ENCODE results near the gene ARSG. TPM values are rescaled to one million over a fixed set of nuclear protein-coding genes. Genes with fewer than 3 reads are reported as not detected.

Gene ARSG
- total and polyA plus RNA-seq, 2 of the 8 experiments (the other 6 are each of a cell fraction or from before 2014, with no cell fraction given): 3.3 to 4.0 TPM

- TF ChIP-seq CTCF (IDR thresholded peaks at IDR 0.05; ENCODE audit: control extremely low read depth in 1 of 3, insufficient read depth in 1 of 3, low read depth in 1 of 3, low read length in 3 of 3): no peak
- no peak for TF ChIP-seq GTF2F1 (IDR thresholded peaks at IDR 0.05; ENCODE audit: borderline replicate concordance, low read depth, low read length)
- TF ChIP-seq TAF7 (optimal IDR thresholded peaks at IDR 0.05; ENCODE audit: borderline replicate concordance, low read depth, low read length): no peak
- TF ChIP-seq MAFK (IDR thresholded peaks at IDR 0.05; ENCODE audit: low read depth, low read length): no peak
- TF ChIP-seq FOSL1 (IDR thresholded peaks at IDR 0.05; ENCODE audit: insufficient read depth, low read depth, low read length): no peak
- no peak for TF ChIP-seq YY1 (IDR thresholded peaks at IDR 0.05; ENCODE audit: low read depth, low read length)
- TF ChIP-seq POLR2AphosphoS5 (IDR thresholded peaks at IDR 0.05; ENCODE audit: low read depth, low read length): no peak
- no peak for TF ChIP-seq CHD1 (IDR thresholded peaks at IDR 0.05; ENCODE audit: low read depth, low read length)
Observed at GRCh38 chr17:68427575-68427974, 136.3 kb downstream of the ARSG start (continued).

All from H1 (cell line).